GM21717 (cell line): ENCODE results near the gene SH3RF2.
A peak's percentile ranks its signal among the peaks of the same experiment; 100 is the strongest.
"Not testable (repeated sequence)": the region's sequence is repeated elsewhere in the genome, so short reads cannot be mapped to it uniquely, and the experiment has no call there.

ENCODE experiments used
- ATAC-seq: cut with Tn5 transposase; IDR thresholded peaks from one replicate; pipeline ENCODE4 v1.9.1; 2021; ENCODE audit warnings: mild to moderate bottlenecking, moderate library complexity; ENCODE audit not compliant: unreplicated experiment

The SH3RF2 gene

DNA sequence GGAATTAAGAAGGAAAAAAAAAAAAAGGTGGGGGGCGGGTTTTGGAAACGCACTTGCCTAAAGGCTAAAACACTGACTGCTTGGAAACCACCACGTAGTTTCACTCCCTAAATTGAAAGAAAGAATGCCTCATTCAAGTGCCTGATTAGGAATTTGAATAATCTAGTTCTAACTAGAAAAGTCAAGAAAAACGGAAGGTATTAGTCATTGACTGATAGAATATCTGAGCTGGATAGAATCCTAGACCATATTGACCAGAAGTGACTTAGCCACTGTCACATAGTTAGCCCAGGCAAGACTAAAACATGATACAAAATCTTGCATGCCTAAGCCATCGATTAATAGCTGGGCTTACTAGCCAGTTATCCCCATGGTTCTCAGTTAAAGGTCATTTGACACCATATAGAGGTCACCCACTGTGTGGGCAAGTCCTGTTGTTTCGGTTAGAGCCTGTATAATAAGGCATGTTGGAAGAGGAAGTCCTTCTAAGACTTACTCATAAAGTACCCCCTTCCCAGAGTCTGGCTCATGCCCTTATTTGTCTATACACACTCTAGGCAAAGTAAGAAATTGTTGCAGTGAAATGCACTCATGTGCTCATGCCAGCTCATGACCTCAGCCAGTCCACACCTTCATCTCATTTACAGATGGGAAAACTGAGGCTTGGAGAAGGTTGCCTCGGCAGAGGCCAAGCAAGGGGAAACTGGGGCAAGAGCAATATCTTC is 40.2 kb downstream of the SH3RF2 start:
- ATAC-seq: peak; percentile 81

DNA sequence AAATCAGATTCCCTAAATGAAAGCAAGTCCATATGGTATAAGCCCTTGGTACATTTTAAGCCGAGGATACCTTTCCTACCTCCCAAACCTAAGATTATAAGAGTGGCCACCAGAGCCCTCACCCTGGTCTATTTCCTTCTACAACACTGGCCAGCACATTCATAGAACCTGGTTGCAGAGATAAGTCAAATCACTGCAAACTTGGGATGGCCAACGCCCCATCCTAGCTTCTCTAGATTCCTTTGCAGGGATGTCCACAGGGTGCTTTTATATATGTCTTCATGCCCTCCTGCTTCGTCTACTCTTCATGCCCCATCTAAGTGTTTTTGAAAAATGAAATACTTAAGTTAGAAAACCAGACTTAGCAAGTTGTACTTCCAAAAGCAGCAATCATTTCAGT is 41.8 kb downstream of the SH3RF2 start:
- no peak for ATAC-seq

DNA sequence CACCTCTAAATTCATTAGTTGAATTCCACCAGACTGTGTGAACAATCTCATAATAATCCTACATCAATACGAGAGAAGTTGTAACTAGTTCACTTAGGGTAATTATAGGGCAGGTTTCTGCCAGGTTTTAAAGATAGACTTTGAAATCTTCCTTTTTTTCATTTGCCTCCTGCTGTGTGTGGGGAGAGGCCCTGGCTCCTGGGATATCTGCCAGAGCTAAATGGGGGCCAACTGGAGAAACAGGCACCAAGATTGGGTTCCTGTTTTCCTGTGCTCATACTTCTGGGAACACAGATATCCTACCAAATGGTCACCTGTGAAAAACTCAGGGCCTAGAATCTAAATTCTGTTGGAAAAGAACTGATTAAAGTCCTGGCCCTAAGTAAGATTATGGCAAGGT is 42.3 kb downstream of the SH3RF2 start:
- ATAC-seq: no peak

DNA sequence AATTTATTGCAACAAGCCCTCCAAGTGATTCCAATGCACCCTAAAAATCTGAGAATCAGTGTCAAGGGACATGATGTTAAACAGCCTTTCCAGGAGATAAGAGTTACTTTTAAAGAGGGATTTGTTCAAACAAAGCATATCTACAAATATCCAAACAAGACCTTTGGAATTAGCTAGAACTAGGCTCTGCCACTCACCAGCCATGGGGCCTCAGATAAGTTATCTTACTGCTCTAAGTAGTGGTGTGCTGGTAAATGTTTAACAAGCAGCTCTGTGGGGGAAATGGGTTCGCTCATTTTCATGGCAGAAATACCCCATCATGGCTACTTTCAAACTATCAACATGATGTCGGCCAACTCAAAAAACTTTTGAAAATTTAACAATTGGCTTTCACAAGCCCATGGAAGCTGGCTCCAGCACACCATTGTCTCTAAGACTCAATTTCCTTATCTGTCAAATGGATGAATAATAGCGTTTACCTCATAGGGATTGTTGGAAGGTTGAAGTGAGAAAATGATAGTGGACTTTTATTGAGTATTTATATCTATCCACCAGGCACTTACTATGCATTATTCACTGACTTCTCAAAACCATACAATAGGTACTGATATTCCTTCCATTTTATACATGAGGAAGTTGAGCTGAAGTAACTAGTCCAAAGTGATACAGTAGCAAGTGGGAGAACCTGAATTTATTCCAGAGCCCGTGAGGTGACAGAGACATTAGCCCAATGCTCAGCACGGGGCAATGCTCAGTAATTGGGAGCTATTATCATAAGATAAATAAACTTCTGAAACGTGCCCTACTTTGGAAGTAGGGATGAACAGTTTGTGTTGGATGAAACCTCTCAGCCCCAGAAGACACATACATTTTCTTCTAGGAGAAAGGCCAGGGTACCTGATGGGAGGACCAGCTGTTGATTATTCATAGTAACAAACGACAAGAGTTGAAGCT is 43.2 kb downstream of the SH3RF2 start:
- no peak for ATAC-seq

DNA sequence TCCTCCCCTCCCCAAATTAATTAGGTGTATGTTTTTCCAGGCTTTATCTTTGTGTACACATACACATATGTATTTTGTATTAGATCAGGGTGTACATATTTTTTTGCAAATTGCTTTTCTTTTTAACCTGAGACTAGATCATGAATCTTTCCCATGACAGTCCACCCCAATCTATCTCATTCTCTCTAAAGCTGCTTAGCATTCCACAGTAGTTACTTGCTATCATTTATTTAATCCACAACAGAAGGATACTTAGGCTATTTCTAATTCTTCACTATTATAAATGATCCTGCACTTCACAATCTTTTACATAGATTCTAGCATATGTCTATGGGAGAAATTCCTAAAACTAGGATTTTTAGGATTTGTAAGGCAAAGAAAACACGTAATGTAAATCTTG is 43.9 kb downstream of the SH3RF2 start:
- no peak for ATAC-seq

DNA sequence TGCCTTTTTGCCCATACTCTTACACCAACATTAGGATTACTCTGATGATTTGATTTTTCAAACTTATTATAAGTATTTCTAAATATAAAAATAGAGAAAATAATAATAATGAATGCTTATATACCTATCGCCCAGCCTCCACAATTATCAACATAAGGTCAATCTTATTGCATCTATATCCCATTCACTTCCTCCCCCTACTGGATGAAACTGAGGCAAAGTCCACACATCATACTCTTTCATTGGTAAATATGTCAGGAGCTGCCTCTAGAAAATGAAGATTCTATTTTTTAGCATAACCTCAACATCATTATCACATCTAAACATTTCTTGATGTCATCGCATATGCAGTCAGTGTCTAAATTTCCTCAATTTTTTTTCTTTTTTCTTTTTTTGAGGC is 44.3 kb downstream of the SH3RF2 start:
- ATAC-seq: no peak

DNA sequence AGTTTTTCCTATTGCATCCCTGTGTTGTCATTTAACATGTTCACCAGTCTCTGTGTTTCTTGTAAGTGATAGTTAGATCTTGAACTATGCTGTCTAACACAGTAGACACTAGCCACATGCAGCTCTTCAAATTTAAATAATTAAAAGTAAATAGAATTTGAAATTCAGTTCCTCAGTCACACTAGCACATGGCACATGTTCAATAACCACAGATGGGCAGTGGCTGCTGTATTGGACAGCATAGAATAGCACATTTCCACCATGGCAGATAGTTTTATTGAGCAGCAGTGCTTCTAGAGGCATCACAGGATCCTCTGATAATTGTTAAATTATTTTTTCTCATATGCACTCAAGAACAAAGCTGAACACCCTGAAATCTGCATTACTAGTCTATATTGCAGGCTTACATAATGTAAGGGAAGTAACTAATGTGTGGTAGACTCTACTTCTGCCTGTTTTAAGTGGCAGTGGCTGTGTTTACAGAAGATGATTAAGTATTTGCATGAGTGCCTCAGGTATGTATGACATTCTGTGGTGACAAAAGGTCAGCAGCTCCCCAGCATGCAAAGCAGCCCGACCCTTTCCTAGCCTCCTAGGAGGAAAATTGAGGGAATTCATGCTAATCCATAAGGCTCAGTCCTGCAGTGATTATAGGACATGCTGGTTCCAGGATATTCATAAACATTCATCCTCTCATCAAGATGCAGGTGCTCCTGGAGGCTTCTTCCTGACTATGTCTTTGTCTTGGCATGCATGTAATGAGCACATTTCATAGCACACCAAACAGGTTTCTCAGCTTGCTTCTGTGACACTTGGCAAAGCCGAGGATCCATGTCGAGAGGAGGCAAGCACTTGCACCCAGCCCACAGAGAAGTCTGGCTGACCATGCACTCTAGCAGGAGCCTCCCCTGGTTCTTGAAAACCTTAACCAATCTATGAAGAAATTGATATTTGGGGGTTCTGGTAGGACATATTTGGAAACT is 45.5 kb downstream of the SH3RF2 start:
- no peak for ATAC-seq

DNA sequence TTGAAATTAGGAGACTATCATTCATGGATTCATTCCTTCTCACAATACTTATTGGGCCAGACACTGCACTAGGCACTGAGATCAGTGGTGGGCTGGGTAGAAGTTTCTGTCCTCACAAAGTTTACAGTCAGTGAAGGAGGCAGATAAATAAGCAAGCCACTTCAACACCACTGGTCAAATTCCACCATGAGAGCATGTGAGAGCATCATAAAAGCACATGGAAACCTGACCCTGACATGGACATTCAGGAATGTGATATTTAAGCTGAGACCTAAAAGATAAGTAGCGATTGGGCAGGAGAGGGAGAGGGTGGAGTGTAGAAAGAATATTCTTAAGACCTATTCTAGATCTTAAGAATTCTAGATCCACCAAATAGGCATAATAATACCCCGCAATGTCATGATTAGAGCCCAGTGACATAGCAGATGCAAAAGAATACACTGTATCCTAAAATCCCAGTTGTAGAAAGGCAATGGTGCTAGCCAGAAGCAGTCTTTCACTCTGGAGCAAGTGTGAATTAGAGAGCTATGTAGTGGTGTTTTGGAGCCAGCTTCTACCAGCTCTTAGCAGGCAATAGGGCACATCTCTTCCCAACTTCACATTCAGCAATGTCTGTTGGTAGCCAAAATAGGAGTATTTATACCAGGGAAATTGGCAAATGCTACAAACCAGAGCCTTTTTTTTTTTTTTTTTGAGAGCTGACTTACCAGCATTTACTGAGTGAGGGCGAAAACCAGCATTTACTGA is 46.4 kb downstream of the SH3RF2 start:
- no peak for ATAC-seq

DNA sequence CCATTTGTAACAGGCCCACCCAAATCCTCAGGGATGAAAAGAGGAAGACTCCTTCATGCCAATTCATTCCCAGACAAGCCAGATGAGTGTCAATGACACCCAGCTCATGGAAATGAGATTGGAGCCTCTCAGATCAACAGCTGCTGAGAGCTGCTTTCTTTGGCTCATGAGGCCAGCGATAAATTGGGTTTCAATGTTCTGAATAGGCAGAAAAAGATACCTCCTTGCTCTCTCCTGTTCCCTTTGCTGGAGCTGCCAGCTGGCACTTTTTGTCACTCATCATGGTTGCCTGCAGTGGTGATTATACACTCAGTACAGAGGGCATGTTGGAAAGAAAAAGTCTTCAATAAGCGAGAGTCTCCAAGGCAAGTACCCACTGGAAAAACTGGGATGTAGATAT is 47.1 kb downstream of the SH3RF2 start:
- ATAC-seq: no peak

DNA sequence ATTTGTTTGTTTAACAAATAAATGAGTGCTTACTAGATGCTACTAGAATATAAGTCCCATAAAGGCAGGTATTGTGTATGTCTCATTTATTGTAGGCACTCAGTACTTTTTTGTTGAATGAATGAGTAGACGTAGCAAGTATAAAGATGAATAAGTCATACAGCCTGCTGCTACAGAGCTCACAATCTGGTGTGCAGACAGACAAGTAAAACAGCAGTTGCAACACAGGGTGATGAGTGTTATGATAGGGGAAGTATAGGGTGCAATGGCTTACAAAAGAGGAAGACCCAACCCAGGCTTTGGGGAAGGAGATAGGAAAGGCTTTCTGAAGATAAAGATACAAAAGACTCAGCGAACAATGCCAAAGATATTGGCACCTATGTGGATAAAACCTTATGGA is 47.7 kb downstream of the SH3RF2 start:
- no peak for ATAC-seq

DNA sequence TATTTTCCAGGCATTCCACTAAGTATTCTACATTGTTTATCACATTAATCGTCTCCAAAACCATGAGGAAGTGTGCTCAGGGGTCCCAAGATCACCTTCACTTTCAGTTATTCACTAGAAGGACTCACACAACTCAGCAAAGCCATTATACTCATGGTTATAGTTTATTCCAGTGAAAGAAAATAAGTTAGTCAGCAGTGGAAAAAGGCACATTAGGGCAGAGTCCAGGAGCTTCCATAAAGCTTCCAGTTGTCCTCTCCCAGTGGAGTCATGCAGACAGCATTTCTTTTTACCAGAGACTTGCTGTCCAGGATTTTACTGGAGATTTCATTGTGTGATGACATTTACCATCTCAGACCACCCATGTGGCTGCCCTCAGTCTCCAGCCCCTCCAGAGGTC is 51.5 kb downstream of the SH3RF2 start:
- no peak for ATAC-seq

DNA sequence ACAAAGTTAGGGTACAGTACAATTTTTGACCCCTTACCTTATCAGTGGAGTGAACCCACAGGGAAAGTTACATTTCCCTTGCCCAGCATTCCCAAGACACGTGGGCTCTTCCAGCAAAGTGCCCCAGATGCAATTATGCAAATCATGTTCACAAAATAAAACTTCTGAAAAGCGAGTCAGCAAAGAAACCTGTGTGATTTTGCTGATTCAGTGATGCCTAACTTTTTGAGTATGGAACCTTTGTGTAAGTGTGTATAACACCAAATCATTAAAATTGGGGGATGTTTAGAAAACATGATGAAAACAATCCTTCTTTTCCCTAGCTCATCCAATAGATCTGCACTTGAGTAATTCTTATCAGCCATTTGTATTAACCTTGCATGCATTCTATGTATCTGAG is 52.6 kb downstream of the SH3RF2 start:
- no peak for ATAC-seq

DNA sequence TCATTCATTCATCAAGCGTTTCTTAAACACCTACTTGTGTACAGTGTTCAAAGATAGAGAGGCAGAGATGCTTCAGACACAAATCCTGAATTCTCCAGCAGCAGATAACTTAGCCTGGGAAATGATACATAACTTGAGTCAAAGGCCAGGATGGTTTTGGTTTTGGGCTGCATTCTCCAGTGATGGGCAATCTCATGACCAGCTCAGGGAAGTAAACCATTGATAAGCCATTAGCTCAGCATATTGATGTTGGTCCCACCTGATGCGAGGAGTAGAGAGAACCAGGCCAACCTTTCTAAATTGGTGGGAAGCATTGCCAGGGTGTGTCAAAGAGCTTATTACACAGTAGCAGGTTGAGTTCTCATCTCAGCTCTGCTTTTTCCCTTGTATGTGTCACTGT is 53.0 kb downstream of the SH3RF2 start:
- ATAC-seq: no peak

DNA sequence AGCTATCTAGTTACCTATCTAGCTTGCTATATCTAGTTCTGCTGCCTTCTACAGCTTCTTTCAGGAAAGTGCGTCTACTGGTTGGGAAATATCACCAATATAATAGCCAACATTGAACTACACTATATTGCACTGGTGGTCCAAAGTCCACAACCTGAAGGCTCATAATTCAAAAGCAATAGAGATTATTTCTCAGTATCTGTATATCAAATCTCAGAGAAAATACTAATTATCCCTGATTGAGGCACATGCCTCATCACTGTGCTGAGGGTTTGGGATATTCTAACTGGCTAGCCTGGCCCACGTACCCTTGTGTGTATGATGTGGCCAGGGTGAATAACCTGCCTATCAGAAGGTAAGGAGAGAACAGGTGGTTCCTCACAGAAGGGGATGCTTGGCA is 53.8 kb downstream of the SH3RF2 start:
- ATAC-seq: no peak

DNA sequence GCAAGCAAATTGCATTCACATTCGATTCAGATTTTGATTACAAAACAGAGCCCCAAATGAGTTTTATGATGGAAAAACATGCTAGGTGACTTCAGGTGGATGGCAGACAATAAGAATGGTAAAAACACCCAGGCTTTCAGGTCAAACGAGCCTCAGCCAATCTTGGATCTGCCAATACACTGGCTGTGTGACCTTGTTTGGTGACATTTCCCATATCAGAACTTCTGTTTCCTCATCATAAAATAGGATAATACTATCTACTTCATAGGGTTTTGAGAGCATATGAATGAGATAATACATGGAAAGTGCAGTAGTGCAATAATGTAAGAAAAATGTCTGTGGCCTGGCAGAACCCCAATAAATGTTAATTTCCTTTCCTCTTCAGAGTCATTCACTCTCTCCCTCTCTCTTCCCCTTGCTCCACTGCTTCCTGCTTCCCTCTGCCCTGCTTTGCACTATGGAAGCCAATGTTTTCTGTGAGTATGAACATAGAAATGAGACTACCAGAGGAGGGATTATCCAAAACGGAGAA is 54.7 kb downstream of the SH3RF2 start:
- no peak for ATAC-seq

DNA sequence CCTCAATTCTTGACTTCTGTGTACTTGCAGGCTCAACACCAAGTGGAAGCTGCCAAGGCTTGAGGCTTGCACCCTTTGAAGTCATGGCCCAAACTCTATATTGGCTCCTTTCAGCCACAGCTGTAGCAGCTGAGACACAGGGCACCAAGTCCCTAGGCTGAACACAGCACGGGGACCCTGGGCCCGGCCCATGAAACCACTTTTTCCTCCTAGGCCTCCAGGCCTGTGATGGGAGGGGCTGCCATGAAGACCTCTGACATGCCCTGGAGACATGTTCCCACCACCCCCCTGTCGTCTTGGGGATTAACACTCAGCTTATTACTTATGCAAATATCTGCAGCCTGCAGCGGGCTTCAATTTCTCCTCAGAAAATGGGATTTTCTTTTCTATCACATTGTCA is 57.2 kb downstream of the SH3RF2 start:
- ATAC-seq: not testable (repeated sequence)

DNA sequence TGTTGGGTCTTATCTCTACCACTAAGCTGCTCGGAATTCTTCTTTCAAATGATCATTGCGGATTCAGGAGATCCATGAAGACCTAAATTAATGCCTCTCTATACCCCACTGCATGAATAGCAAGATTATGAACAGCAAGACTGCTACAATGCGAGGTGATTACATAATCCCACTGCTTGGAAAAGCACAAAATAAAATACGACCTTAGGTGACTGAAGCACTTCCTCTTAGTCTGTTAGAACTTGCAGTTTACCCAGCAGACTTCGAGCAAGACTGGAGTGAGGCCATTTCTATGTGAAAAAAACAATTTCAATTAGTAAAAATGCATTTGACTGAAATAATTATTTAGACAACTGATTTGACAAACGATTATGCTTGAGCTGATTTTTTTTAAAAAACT is 59.8 kb downstream of the SH3RF2 start:
- ATAC-seq: no peak

DNA sequence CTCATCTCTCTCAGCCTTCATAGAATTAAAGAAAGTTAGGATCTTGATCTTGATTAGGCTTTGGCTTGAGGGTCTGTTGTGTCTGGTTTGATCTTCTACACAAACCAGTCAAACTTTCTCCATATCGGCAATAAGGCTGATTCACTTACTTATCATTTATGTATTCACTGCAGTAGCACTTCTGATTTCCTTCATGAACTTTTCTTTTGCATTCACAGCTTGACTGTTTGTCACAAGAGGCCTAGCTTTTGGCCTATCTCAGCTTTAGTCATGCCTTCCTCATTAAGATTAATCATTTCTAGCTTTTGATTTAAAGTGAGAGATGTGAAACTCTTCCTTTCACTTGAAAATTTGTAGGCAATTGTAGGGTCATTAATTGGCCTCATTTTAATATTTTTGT is 62.8 kb downstream of the SH3RF2 start:
- ATAC-seq: no peak

DNA sequence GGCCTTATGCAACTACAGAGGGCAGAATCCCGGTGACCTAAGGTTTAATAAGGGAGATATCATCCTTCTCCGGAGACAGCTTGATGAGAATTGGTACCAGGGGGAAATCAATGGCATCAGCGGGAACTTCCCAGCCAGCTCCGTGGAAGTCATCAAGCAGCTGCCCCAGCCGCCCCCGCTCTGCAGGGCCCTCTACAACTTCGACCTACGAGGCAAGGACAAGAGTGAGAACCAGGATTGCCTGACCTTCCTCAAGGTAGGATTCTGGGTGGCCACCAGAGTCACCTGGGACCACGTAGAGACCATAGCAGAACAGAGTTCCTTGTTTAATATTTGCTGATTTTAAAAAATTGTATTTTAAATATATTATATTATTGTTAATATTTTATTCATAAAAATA is 63.7 kb downstream of the SH3RF2 start:
- no peak for ATAC-seq

DNA sequence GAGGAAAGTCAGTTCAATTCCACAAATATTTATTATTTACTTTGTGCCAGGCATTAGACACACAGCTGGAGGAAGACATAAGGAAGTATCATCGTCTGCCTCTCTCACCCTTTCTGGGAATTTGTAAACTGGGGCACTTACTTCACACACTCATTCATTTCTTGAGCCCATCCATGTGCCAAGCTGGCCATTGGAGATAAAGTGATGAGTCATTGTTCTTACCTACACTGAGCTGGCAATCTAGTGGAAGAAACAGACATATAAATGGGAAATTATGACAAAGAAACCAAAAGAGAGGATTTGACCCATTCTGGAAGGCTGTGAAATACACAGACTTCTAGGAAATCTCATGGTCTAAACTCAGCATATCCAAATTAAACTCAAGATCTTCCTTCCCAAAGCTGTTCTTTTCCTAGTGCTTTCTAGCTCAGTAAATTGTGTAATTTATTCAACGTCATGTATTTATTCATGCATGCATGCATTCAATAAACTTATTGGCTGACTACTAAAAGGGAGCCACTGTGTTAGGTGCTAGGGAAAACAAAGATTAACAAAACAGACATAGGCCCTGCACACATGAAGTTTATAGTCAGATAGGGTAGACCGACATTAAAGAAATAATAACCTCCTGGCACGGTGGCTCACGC is 65.3 kb downstream of the SH3RF2 start:
- ATAC-seq: no peak
